Measurements from ENCODE around the gene PEX26.
"Not testable (repeated sequence)": the region's sequence is repeated elsewhere in the genome, so short reads cannot be mapped to it uniquely, and the experiment has no call there.

The PEX26 gene

DNA sequence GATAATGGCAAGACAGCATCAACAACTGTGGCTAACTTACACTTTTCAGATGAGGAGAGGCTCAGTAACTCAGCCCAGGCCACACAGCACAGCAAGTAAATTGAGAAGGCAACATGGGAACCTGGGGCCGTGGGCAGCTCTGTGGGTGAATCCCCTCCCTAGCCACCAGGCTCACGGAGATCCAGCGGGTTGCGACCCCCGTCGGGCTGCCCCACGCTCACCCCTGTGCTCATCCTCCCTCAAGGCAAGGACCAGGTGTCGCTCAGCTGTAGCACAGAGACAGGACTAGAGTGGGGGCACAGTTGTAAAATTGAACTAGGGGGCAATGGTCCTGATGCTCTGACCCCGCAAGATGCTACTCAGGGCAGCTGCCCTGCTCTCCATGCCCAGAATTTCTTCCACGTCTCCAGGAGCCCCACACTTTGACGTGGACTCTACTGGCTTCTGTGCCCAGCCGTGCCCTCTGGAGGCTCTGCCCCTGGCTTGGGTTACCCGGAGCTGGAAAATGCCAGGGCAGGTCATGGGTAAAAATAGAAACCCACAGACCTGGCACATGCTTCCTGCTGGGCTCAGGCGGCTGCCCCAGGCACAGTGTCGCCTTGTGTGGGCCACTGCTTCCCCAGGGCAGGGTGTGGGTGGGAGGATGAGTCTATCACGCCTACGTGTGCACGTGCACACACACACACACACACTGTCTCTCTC is 41.8 kb downstream of the PEX26 start:
- no peak for DNase-seq (ENCODE audit: low read depth, low spot score)

DNA sequence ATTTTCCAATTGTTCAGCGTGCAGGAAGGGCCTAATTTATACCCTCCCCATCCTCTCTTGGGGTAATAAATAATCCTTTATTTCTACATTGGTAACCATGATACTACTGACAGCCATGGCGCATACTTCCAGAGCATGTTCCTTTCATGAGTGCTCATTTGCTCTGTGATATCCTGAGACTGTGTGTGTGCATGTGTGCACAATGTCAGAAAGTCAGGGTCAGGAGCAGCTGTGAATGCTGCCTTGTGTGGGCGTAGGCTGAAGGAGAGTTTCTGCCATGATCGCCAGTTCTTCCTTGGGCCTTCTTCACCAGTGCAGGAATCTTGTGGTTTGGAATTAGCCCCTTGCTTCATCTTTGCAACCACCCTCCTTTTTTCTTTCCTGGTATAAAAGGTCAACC is 43.1 kb downstream of the PEX26 start:
- no peak for DNase-seq (ENCODE audit: low read depth, low spot score)

DNA sequence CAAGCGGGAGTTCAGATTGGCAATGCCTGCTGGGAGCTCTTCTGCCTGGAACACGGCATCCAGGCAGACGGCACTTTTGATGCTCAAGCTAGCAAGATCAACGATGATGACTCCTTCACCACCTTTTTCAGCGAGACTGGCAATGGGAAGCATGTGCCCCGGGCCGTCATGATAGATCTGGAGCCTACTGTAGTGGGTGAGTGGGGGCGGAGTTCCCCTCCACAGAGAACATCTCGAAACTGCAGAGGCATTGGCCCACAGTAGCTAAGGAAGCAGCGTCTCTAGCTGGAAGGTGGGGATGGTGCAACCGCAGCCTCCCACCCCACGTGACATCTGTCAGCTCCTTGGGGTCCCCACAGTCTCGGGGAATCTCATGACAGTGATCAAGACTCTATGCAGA is 43.7 kb downstream of the PEX26 start:
- no peak for DNase-seq (ENCODE audit: low read depth, low spot score)

DNA sequence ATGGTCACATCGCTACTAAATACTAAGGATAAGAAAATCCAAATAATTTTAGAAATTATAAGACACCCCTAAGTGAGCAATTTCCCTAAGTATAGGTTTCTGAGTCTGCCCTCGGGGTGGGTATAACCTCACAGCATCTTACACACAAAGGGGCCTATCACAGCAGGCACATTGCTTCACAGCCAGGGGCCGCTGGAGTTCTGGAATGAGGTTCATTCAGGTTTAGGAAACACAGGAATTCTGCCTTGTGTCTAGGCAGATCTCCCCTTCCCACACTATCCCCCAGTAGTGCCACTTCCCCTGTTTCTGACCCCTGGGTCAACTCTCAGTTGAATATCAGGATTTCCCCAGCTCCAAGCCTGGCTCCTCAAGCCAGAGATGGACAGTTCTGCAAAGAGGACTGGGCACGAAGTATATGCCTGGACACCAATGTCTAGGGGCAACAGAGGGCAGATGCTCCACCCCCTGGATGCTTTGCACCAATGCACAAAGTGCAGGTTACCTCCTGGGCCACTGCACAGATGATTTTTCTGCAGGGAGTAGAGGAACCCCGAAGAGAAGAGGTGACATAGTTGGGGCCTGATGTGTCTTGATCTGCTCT is 44.3 kb downstream of the PEX26 start:
- DNase-seq (ENCODE audit: low read depth, low spot score), result no peak

DNA sequence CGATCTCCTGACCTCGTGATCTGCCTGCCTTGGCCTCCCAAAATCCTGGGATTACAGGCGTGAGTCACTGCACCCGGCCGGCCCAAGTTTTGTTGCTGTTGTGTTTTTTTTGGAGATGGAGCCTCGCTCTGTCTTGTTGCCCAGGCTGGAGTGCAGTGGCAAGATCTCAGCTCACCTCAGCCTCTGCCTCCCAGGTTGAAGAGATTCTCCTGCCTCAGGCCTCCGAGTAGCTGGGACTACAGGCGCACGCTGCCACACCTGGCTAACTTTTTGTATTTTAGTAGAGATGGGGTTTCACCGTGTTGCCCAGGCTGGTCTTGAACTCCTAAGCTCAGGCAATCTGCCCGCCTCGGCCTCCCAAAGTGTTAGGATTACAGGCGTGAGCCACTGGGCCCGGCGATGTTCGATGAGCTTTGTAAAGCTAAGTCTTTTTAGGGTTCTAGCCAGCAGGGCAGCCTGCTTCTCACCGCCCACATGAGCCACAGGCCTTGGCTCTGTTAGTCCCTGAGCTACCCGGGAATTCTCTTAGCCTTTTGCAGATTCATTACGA is 45.8 kb downstream of the PEX26 start:
- DNase-seq (ENCODE audit: low read depth, low spot score), result not testable (repeated sequence)

DNA sequence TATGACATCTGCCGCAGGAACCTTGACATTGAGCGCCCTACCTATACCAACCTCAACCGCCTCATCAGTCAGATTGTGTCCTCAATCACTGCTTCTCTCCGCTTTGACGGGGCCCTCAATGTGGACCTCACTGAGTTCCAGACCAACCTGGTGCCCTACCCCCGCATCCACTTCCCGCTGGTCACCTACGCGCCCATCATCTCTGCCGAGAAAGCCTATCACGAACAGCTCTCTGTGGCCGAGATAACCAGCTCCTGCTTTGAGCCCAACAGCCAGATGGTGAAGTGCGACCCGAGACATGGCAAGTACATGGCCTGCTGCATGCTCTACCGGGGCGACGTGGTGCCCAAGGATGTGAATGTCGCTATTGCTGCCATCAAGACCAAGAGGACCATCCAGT is 48.8 kb downstream of the PEX26 start:
- no peak for DNase-seq (ENCODE audit: low read depth, low spot score)

DNA sequence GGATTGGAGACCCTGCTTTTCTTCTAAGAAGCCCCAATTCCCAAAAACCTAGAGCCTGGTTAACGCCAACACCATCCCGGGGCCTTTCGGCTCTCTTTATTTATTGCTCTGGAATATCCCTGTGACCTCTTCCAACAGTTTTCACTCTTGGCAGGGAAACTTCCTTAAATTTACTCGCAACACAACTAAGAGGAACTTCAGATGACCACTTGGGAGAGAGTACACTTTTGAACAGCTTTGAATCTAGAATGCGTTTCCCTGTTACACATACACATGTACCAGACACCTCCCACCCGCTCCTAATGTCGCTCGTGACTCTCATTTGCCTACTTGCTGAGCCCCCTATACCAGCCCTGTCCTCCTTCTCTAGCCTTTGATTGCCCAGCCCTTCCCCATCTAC is 52.2 kb downstream of the PEX26 start:
- no peak for DNase-seq (ENCODE audit: low read depth, low spot score)

DNA sequence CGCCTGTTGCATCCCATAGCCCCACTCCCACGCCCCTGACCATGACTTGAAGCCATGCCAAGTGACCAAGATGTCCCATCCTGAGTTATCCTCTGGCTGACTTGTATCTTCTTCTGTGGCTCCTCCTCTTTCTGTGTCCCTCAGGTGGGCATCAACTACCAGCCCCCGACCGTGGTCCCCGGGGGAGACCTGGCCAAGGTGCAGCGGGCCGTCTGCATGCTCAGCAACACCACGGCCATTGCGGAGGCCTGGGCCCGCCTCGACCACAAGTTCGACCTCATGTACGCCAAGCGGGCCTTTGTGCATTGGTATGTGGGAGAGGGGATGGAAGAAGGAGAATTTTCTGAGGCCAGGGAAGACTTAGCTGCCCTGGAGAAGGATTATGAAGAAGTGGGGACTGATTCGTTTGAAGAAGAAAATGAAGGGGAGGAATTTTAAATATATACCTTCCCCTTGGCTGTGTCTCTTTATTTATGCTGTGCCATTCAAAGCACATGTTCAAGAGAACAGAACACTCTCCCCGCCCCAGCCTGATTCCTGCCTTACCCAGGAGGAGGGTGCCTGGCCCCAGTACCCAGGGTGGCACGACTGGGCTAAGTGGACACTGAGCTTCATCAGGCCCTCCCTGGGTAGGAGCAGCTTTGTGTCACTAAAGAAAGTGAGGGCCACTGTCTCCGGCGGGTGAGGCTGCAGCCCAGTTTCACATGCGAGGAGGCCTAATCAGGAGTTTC is 53.1 kb downstream of the PEX26 start:
- no peak for DNase-seq (ENCODE audit: low read depth, low spot score)

DNA sequence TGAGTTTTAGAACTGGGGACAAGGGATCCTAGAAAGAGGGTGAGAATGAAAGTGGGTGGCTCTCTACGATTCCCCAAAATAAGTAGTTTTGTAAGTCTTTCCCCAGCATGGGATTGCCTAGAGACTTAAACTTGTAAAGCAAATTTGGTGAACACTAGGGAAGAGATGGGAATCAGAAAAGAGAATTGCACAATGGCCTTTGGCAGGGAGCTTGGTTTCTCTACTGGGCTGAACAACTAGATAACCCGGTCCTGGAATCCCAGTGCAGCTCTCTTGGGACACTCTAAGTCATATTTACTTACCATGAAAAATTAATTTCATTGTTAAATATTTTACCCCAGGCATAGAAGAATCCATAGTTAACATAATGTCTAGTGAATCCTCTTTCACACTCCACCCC is 55.7 kb downstream of the PEX26 start:
- no peak for DNase-seq (ENCODE audit: low read depth, low spot score)

DNA sequence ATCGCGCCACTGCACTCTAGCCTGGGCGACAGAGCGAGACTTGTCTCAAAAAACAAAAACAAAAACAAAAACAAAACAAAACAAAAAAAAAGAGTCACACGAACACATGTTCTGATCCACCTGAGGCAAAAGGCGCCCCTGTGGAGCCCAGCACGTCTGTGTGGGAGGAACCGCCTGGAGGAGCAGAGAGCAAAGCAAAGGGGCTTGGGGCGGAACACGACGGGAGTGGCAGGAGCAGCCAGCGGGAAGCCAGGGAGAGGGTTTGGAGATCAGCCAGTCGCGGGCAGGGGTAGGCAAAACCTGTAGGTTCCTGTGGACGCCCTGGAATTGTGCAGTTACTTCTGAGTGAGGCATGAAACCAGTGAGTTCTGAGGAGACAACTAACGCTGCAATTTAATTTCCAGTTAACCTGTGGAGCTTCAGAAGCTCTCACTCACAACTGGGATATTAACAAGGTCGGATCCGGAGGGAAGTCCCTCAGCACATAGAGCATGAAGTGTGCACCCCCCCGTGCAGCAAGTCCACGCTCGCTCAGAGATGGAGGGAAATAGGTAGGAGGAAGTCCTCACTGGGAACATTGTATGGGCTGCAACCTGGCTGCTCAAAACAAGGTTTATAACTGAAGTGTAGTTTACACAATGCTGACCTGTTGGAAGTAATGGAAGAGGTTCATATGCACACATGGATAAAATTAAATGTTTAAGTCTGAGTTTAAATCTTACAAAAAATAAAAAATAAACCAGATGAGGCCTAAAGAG is 59.0 kb downstream of the PEX26 start:
- no peak for DNase-seq (ENCODE audit: low read depth, low spot score)

DNA sequence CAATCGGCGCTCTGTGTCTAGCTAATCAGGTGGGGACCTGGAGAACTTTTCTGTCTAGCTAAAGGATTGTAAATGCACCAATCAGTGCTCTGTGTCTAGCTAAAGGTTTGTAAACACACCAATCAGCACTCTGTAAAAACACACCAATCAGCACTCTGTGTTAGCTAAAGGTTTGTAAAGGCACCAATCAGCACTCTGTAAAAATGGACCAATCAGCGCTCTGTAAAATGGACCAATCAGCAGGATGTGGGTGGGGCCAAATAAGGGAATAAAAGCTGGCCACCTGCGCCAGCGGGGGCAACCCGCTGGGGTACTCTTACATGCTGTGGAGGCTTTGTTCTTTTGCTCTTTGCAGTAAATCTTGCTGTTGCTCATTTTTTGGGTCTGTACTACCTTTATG is 63.2 kb downstream of the PEX26 start:
- DNase-seq (ENCODE audit: low read depth, low spot score), result not testable (repeated sequence)

DNA sequence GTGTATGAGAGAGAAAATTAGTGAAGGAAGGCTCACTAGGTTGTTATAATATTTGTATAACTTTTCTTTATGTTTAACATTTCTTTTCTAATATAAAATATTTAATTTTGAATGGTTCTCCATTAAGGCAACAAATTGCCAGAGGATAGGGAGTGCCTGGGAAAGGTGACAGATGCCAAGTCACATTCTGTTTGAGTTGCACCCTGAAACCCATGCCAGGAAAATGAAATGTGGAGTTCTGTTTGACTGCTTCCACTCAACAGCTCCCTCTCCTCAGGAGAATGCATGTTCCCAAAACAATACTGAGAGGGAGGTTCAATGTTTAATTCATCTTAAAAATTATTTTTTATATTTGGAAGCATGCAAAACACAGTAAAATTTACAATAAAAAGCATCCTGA is 66.3 kb downstream of the PEX26 start:
- no peak for DNase-seq (ENCODE audit: low read depth, low spot score)

DNA sequence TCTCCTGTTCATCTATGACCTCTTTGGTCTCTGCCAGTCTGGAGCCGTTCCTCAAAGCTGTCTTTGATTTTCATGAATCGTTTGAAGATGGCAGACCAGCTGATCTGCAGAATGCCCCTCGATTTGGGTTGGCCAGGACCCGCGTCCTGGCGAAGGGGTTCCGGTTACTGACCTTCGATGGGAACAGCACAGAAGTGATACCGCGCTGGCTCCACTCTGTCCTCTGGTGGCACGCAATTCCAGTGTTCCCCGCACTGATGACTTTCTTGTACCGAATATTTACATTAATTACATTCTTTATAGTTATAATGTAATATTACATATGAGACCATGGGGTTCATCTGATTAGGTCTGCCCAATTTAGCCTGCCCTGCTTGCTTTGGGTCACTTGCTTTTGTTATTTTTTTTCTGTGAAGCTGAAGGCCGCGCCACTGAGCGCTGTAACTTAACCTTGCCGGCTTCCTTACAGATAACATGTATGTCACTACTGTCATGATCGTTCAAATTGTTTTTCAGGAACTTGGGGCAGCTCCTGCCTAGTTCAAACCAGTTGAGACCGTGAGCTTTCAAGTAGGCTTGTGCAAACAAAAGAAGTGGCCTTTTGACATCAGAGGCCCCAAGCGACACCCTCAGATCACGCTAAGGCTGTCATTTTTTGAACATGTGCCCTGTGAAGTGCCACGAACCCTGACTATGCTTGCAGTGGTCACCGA is 68.0 kb downstream of the PEX26 start:
- DNase-seq (ENCODE audit: low read depth, low spot score), result no peak

DNA sequence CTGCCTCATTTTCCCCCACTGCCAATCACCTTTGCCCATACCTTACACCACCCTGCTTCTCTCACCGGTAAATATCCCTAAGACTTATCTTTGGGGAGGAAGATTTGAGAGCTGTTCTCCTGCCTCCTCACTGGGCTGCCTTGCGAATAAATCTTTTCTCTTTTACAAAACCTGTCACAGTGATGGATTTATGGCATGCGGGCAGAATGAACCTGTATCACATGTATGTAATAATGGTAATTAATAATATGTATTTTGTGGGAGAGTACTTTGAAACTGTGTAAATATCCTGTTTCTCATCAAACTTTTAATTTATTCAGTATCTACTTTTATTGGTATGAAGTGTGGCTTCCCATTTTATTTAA is 68.6 kb downstream of the PEX26 start:
- DNase-seq (ENCODE audit: low read depth, low spot score), result no peak

DNA sequence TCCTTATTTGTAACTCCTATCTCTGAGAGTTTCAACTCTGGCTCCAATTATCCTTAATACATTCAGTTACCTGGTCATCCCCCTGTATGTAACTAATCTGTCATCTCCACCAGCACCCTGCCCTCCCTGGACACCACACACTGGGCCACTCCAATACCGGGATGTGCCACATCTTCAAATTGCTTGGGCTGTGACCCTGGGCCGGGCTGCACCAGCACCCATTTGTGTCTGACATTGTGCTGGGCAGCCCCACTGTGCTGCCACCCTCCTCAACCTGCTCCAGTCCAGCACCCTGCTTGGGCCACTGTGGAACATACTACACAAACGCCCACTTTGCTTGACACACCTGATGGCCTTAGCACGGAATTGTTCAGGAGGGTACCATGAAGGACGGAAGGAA is 70.0 kb downstream of the PEX26 start:
- DNase-seq (ENCODE audit: low read depth, low spot score), result no peak

DNA sequence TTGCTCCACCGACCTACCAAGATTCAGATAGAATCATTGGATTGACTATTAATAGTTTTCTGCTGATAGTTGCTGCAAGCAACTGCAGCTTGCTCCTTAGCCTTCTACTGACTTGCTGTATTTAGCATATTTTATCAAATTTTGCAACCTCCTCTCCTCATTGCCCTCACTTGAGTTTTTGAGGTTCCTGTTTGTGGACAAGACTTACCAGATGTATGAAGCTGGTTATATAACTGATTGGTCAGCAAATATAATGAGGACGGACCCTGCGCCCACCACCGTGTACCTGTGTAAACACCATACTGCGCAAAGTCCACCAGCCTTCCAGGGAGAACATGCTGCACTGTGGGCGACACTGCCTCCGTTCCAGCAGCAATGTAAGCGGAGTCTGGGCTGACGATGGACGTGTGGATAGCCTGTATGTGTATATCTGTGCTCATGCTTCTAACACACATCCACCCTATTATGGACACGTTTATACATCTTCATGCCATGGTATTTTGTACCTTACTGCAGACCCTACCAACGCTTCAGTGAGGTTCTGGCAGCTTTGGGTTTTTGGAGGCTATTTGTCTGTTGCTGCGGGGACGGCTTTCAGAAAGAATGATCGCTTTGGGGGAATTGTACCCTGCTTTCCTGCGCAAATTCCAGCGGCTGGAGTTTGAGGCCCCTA is 70.6 kb downstream of the PEX26 start:
- no peak for DNase-seq (ENCODE audit: low read depth, low spot score)

DNA sequence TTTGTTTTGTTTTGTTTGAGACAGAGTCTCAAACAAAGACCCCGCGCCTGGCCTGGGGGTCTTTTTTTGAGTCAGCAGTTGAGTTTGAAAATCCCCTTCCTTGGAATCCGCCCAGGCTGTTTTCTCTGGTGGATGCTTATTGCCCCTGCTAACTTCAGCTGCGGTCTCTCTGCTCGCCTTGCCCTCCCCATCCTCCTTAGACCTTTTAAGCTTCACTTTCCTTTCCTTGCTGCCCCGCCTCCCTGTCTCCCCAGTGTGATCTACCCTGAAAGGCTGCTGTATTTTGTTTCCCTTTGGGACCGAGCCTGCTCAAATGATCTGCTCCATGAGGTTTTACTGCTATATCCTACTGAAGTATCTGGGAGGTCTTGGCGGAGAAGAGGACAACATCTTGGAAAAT is 74.7 kb downstream of the PEX26 start:
- DNase-seq (ENCODE audit: low read depth, low spot score), result no peak

DNA sequence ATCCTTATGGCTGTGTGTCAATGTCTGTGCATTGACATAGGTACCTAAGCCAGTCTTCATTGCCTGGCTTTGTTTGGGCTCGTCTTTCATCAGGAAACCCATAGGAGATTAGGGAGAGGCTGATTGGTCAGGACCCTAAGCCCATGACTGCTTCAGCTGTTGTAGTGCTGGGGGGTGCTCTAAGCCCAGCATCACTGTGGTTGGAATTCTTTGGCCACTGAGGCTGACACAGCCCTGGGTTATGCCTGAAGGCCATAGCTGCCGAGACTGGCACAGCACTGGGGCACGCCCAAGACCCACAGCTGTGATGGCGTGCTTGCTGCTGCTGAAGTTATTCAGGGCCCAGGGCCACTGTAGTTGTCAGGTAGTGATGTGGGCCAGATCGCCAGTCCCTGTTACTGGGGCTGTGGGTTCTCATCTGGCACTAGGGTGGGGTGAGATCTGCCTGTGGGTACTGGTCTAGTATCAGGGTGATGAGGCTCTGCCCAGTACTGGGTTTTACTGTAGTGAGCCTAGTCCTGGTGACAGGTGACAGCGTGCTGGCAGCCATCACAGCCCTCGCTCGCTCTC is 77.1 kb downstream of the PEX26 start:
- DNase-seq (ENCODE audit: low read depth, low spot score), result no peak
